HG03175 (cell line): Measurements from ENCODE around the gene PSD.

Experiments used
- ATAC-seq: cut with Tn5 transposase; IDR thresholded peaks from one replicate; pipeline ENCODE4 v1.9.1; 2021; ENCODE audit warnings: mild to moderate bottlenecking, moderate library complexity; ENCODE audit not compliant: unreplicated experiment

Gene PSD

GRCh38 chr10:102393411-102394078 lies 25.0 kb downstream of the PSD start:
- ATAC-seq = no peak

- no peak for ATAC-seq
Measured at GRCh38 chr10:102392306-102392705, 26.3 kb downstream of the PSD start.

GRCh38 chr10:102389894-102390293 lies 28.7 kb downstream of the PSD start:
- no peak for ATAC-seq

GRCh38 chr10:102384606-102385429 lies 33.8 kb downstream of the PSD start:
- no peak for ATAC-seq

GRCh38 chr10:102384053-102384452 lies 34.5 kb downstream of the PSD start:
- ATAC-seq = no peak

GRCh38 chr10:102382871-102383270 lies 35.7 kb downstream of the PSD start:
- no peak for ATAC-seq

GRCh38 chr10:102381983-102382382 lies 36.6 kb downstream of the PSD start:
- no peak for ATAC-seq

- no peak for ATAC-seq
Measured at GRCh38 chr10:102379383-102379782, 39.2 kb downstream of the PSD start.

GRCh38 chr10:102376901-102377300 lies 41.7 kb downstream of the PSD start:
- ATAC-seq = no peak

- ATAC-seq = no peak
Measured at GRCh38 chr10:102375867-102376266, 42.7 kb downstream of the PSD start.

GRCh38 chr10:102375250-102375649 lies 43.3 kb downstream of the PSD start:
- ATAC-seq = no peak

GRCh38 chr10:102371295-102371694 lies 47.3 kb downstream of the PSD start:
- no peak for ATAC-seq

GRCh38 chr10:102368077-102368476 lies 50.5 kb downstream of the PSD start:
- ATAC-seq = no peak

GRCh38 chr10:102367441-102367840 lies 51.1 kb downstream of the PSD start:
- no peak for ATAC-seq

GRCh38 chr10:102358712-102359382 lies 59.7 kb downstream of the PSD start:
- ATAC-seq = no peak

GRCh38 chr10:102354451-102354850 lies 64.1 kb downstream of the PSD start:
- ATAC-seq = no peak
